Neural cell (in vitro differentiated cells): ENCODE data around the gene SIX3. TPM values are rescaled to one million over a fixed set of nuclear protein-coding genes. Genes with fewer than 3 reads are reported as not detected.

Experiments used
- H2AFZ ChIP-seq: fragments of 200-600, 300-800 bp; sonication (generic), shearing (Covaris generic); 2 replicates; pipeline ENCODE4 v1.6.0; 2014; ENCODE audit warnings: low read depth, mild to moderate bottlenecking, antibody characterized with exemption, low read length, moderate library complexity
- H3F3A ChIP-seq: fragments of 200-600 bp; shearing (Covaris generic); 2 replicates; pipeline ENCODE4 v1.6.1; 2016; ENCODE audit warnings: mild to moderate bottlenecking, moderate library complexity, mixed read lengths, antibody characterized with exemption, low read length; ENCODE audit not compliant: insufficient read depth, poor library complexity, severe bottlenecking
- H3K27ac ChIP-seq: fragments of 200-600, 300-800 bp; sonication (generic), shearing (Covaris generic); 2 replicates; pipeline ENCODE4 v1.5.1; 2014; ENCODE audit warnings: mild to moderate bottlenecking, low read length, moderate library complexity
- H3K27me3 ChIP-seq: fragments of 300-800, 200-600 bp; sonication (generic), shearing (Covaris generic); 2 replicates; pipeline ENCODE4 v1.6.0; 2014; ENCODE audit warnings: mild to moderate bottlenecking, low read depth, low read length, moderate library complexity; ENCODE audit not compliant: insufficient read depth
- H3K36me3 ChIP-seq: fragments of 300-800, 200-600 bp; sonication (generic), shearing (Covaris generic); 2 replicates; pipeline ENCODE4 v1.5.1; 2014; ENCODE audit warnings: mild to moderate bottlenecking, antibody characterized with exemption, low read length, moderate library complexity; ENCODE audit not compliant: insufficient read depth
- H3K4me2 ChIP-seq: fragments of 300-800, 200-600 bp; sonication (generic), shearing (Covaris generic); 2 replicates; pipeline ENCODE4 v1.6.0; 2014; ENCODE audit warnings: mild to moderate bottlenecking, low read length
- H3K4me3 ChIP-seq: fragments of 300-800, 200-600 bp; sonication (generic), shearing (Covaris generic); 2 replicates; pipeline ENCODE4 v1.5.1; 2014; ENCODE audit warnings: mild to moderate bottlenecking, low read length, moderate library complexity
- H3K79me2 ChIP-seq: fragments of 200-600 bp; shearing (Covaris generic); replicated peaks from 2 replicates; pipeline ENCODE4 v1.6.0; 2014; ENCODE audit warnings: mild to moderate bottlenecking, low read length, moderate library complexity; ENCODE audit not compliant: insufficient read depth
- H3K9ac ChIP-seq: fragments of 300-800, 200-600 bp; sonication (generic), shearing (Covaris generic); 2 replicates; pipeline ENCODE4 v1.6.1; 2016; ENCODE audit warnings: mild to moderate bottlenecking, low read length, mixed read lengths
- H3K9me2 ChIP-seq: fragments of 200-600 bp; shearing (Covaris generic); 2 replicates; pipeline ENCODE4 v1.6.1; 2016; ENCODE audit warnings: mild to moderate bottlenecking, low read length, mixed read lengths; ENCODE audit not compliant: insufficient read depth
- H3K9me3 ChIP-seq: fragments of 200-600, 300-800 bp; sonication (generic), shearing (Covaris generic); 2 replicates; pipeline ENCODE4 v1.6.1; 2016; ENCODE audit warnings: mild to moderate bottlenecking, mixed run types, low read length, moderate library complexity, mixed read lengths
- H4K20me1 ChIP-seq: fragments of 200-600 bp; shearing (Covaris generic); 2 replicates; pipeline ENCODE4 v1.6.1; 2016; ENCODE audit warnings: mild to moderate bottlenecking, mixed run types; ENCODE audit not compliant: insufficient read depth
- CTCF ChIP-seq: fragments of 450-650 bp; IDR thresholded peaks from 2 replicates; pipeline ENCODE4 v1.5.1; 2014; ENCODE audit warnings: antibody characterized with exemption, mild to moderate bottlenecking, moderate library complexity; ENCODE audit not compliant: poor library complexity, severe bottlenecking
- EP300 ChIP-seq: fragments of 450-650 bp; conservative IDR thresholded peaks from 2 replicates; pipeline ENCODE4 v1.6.1; 2014; ENCODE audit warnings: antibody characterized with exemption, mild to moderate bottlenecking, moderate library complexity; ENCODE audit not compliant: poor library complexity, severe bottlenecking
- EZH2 ChIP-seq: fragments of 200-600, 300-800 bp; shearing (Covaris generic), sonication (generic); IDR thresholded peaks from 2 replicates; pipeline ENCODE4 v1.6.1; 2014; ENCODE audit warnings: antibody characterized with exemption, low read length, borderline replicate concordance, mild to moderate bottlenecking; ENCODE audit not compliant: insufficient read depth, poor library complexity, severe bottlenecking
- MXI1 ChIP-seq: fragments of 450-650 bp; conservative IDR thresholded peaks from 2 replicates; pipeline ENCODE4 v1.6.1; 2014; ENCODE audit warnings: antibody characterized with exemption, mild to moderate bottlenecking; ENCODE audit not compliant: poor library complexity, severe bottlenecking
- POLR2AphosphoS5 ChIP-seq: IDR thresholded peaks from 2 replicates; pipeline ENCODE4 v1.6.1; 2012
- RAD21 ChIP-seq: fragments of 450-650 bp; conservative IDR thresholded peaks from 2 replicates; pipeline ENCODE4 v1.6.1; 2014; ENCODE audit warnings: antibody characterized with exemption, mild to moderate bottlenecking, moderate library complexity
- SMC3 ChIP-seq: fragments of 450-650 bp; conservative IDR thresholded peaks from 2 replicates; pipeline ENCODE4 v1.6.1; 2014; ENCODE audit warnings: antibody characterized with exemption, mild to moderate bottlenecking, moderate library complexity; ENCODE audit not compliant: poor library complexity
- TAF1 ChIP-seq: IDR thresholded peaks from 2 replicates; pipeline ENCODE4 v1.6.1; 2012; ENCODE audit warnings: low read depth
- polyA plus RNA-seq: library from polyadenylated mRNA; depleted of rRNA; stranded (reverse); fragments of >200 nt; gene quantifications from 2 replicates; pipeline ENCODE4 v1.2.3, GENCODE V29; 2014
- TF ChIP-seq, protein P1 (sequence below): IDR thresholded peaks from 2 replicates; pipeline ENCODE4 v1.6.1; 2012; ENCODE audit warnings: borderline replicate concordance

Gene SIX3
- polyA plus RNA-seq, 1 donor from 2014 or later, result 8.7 TPM

DNA sequence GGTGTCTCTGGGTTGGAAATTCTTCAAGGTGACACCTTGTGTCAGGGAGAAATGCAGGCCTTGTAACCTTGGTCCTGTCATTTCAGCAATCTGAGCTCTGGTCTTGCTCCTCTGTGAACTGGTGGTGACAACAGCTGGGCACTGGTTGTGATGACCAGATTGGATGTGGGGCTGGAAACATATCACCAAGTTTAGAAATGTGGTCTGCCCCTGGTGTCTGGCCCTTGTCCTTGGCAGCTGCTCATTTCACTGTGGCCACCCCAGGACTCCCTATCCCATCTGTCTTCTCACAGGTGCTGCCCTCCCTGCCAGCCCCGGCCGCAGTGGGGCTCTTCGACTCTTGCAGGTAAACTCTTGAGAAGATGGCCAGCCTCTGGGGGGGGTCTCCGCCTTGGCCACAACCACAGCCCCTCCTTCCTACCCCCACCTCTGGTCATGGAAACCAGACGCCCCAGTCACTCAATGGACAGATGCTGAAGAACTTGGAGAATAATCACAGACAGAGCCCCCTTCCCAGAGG, 20.7 kb downstream of the SIX3 start:
- no peaks in the 10 kb centered on the region for H3F3A ChIP-seq
- H3K9me2 ChIP-seq, result no peaks in the 10 kb centered on the region
- no peak overlapping the region for H3K4me2 ChIP-seq
- H3K9me3 ChIP-seq, result no peaks in the 10 kb centered on the region
- H2AFZ ChIP-seq, result no peak overlapping the region
- no peaks in the 10 kb centered on the region for H3K36me3 ChIP-seq
- no peak overlapping the region for H3K9ac ChIP-seq
- TF ChIP-seq SMC3 (no peak), EP300 (no peak), MXI1 (no peak), RAD21 (no peak), EZH2 (no peak), CTCF (no peak), TAF1 (no peak), POLR2AphosphoS5 (no peak)
- TF ChIP-seq, protein P1, sequence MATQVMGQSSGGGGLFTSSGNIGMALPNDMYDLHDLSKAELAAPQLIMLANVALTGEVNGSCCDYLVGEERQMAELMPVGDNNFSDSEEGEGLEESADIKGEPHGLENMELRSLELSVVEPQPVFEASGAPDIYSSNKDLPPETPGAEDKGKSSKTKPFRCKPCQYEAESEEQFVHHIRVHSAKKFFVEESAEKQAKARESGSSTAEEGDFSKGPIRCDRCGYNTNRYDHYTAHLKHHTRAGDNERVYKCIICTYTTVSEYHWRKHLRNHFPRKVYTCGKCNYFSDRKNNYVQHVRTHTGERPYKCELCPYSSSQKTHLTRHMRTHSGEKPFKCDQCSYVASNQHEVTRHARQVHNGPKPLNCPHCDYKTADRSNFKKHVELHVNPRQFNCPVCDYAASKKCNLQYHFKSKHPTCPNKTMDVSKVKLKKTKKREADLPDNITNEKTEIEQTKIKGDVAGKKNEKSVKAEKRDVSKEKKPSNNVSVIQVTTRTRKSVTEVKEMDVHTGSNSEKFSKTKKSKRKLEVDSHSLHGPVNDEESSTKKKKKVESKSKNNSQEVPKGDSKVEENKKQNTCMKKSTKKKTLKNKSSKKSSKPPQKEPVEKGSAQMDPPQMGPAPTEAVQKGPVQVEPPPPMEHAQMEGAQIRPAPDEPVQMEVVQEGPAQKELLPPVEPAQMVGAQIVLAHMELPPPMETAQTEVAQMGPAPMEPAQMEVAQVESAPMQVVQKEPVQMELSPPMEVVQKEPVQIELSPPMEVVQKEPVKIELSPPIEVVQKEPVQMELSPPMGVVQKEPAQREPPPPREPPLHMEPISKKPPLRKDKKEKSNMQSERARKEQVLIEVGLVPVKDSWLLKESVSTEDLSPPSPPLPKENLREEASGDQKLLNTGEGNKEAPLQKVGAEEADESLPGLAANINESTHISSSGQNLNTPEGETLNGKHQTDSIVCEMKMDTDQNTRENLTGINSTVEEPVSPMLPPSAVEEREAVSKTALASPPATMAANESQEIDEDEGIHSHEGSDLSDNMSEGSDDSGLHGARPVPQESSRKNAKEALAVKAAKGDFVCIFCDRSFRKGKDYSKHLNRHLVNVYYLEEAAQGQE, result no peak
- no peak overlapping the region for H3K4me3 ChIP-seq
- no peaks in the 10 kb centered on the region for H3K79me2 ChIP-seq
- no peak overlapping the region for H3K27ac ChIP-seq
- no peaks in the 10 kb centered on the region for H4K20me1 ChIP-seq
- H3K27me3 ChIP-seq, result no peaks in the 10 kb centered on the region

- Histone ChIP-seq H3K36me3 (no peaks in the 10 kb centered on the region), H3K27me3 (no peaks in the 10 kb centered on the region), H3K27ac (no peak overlapping the region), H3F3A (no peaks in the 10 kb centered on the region), H3K79me2 (no peaks in the 10 kb centered on the region), H2AFZ (no peak overlapping the region), H3K9me2 (no peaks in the 10 kb centered on the region), H3K9me3 (no peaks in the 10 kb centered on the region), H4K20me1 (no peaks in the 10 kb centered on the region), H3K4me2 (no peak overlapping the region), H3K4me3 (no peak overlapping the region), H3K9ac (no peak overlapping the region)
- no peak for TF ChIP-seq POLR2AphosphoS5
- no peak for TF ChIP-seq SMC3
- TF ChIP-seq RAD21, result no peak
- no peak for TF ChIP-seq TAF1
- TF ChIP-seq EZH2, result no peak
- TF ChIP-seq MXI1, result no peak
- TF ChIP-seq, protein P1, result no peak
- no peak for TF ChIP-seq CTCF
- no peak for TF ChIP-seq EP300
These were observed 23.3 kb downstream of the SIX3 start for GRCh38 chr2:44964752-44965236.
